Left lung (tissue), 10 donors: Measurements from ENCODE around the gene OXER1. TPM values are rescaled to one million over a fixed set of nuclear protein-coding genes. Genes with fewer than 3 reads are reported as not detected.
A peak's percentile ranks its signal among the peaks of the same experiment; 100 is the strongest.

Experiments
- ATAC-seq: fragments of 200-7000 bp; cut with Tn5 transposase; one replicate; pipeline ENCODE4 v1.9.1; 2020; ENCODE audit warnings: moderate library complexity
- DNase-seq, 4 donors: peaks; one replicate each; pipeline ENCODE4 v3.0.0-alpha.2; 2013 to 2020
- H3K27ac ChIP-seq, 2 donors: fragments of 200-600 bp; sonication (generic) in 1 of 2; one replicate each; pipeline versions ENCODE4 v1.5.0 to v1.8.0; 2020 to 2021
- H3K27me3 ChIP-seq, 2 donors: fragments of 200-600 bp; sonication (generic) in 1 of 2; one replicate each; pipeline versions ENCODE4 v1.5.0 to v1.8.0; 2020 to 2021
- H3K36me3 ChIP-seq, 2 donors: fragments of 200-600 bp; sonication (generic) in 1 of 2; one replicate each; pipeline versions ENCODE4 v1.5.0 to v1.8.0; 2020 to 2021
- H3K4me1 ChIP-seq, 2 donors: fragments of 200-600 bp; one replicate each; pipeline ENCODE4 v1.8.0; 2021
- H3K4me3 ChIP-seq, 2 donors: fragments of 200-600 bp; sonication (generic) in 1 of 2; one replicate each; pipeline versions ENCODE4 v1.5.0 to v1.8.0; 2020 to 2021; ENCODE audit warnings: mild to moderate bottlenecking in 1 of 2
- H3K9me3 ChIP-seq, 2 donors: fragments of 200-600 bp; sonication (generic) in 1 of 2; one replicate each; pipeline versions ENCODE4 v1.5.0 to v1.8.0; 2020 to 2021
- CTCF ChIP-seq, 2 donors: fragments of 200-600 bp; sonication (generic) in 1 of 2; IDR thresholded peaks; one replicate each; pipeline versions ENCODE4 v1.5.0 to v1.8.0; 2021; ENCODE audit warnings: antibody characterized with exemption in 2 of 2
- intact Hi-C, 2 donors: fragments of 100-400 bp; cut with DNase I; formaldehyde crosslinking; loops; one replicate each; pipeline versions ENCODE4 v1.11.2 to v1.14.2; 2022
- polyA plus RNA-seq, 6 donors: library from polyadenylated mRNA; unstranded; fragments of 120-200 nt; gene quantifications; one replicate each; pipeline ENCODE4 v1.2.1, GENCODE V29; 2013; ENCODE audit not compliant: insufficient read length in 6 of 6
- total RNA-seq, 2 donors: library from RNA; stranded (reverse); fragmentation: NEBNext Ultra II Directional; extraction: Animal tissue kit (Norgen Biotek cat#: 25700); gene quantifications; one replicate each; pipeline ENCODE4 v1.2.1, GENCODE V29; 2021
- donor health status: DM: no; HTN: yes; CAD: no.
- donor health status: DM: no; HTN: no; CAD: no.

Gene OXER1
- total and polyA plus RNA-seq, 8 donors = 1.7 to 9.9 (median 9.0) TPM

DNA sequence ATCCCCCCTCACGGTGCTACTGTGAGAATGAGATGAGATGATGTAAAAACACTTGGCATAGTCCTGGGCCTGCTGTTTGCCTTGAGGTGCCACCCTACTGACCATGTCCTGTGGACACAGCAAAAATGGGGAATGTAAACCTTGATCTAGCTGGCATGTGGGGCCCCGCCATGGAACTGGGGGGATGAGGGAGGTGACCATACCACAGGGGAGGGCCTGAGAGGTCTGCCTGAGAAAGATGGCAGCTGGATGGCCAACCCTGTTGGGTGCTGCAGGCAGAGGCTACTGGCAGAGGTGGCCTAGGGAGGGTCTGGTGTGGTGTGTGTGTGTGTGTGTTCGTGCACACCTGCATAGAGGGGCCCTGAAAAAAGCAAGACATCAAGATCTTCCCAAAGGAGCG, 27.7 kb upstream of the OXER1 start:
- DNase-seq (no peak), ATAC-seq (no peak)
- Histone ChIP-seq H3K4me3 (peak overlapping the region in 1 of 2 donors; percentile 73), H3K36me3 (no peaks in the 10 kb centered on the region), H3K4me1 (peaks cover 0 to 20% of the 10 kb centered on the region in 2 donors), H3K9me3 (no peaks in the 10 kb centered on the region), H3K27ac (no peak overlapping the region), H3K27me3 (peaks cover 0 to 11% of the 10 kb centered on the region in 2 donors)
- intact Hi-C loops = no loop called here
- no peak for TF ChIP-seq CTCF (IDR thresholded peaks at IDR 0.05)

DNA sequence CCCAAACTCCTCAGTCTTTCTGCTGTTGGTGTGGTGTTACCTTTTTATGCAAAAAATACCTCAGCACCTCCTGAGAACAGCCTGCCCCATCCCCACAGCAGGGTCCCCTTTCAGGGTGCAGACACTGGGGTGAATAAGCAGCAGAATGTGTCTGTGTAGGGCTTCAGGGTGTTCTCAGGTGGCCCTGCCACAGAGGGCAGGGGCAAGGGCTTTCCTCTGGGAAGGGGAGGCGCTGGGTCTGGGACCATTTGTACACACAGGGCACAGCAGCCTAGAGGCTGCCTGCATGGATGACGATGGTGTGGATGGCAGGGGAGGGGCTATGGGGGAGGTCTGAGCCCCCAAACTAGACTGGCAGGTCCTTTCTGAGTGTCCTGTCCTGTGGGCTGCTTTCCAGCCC, 25.8 kb upstream of the OXER1 start:
- DNase-seq (no peak), ATAC-seq (no peak)
- peaks cover 0 to 11% of the 10 kb centered on the region in 2 donors for H3K27me3 ChIP-seq
- no peak overlapping the region for H3K27ac ChIP-seq
- H3K9me3 ChIP-seq = no peaks in the 10 kb centered on the region
- no peak for TF ChIP-seq CTCF (IDR thresholded peaks at IDR 0.05)
- intact Hi-C loops = no loop called here
- H3K4me1 ChIP-seq = peaks cover 0 to 20% of the 10 kb centered on the region in 2 donors
- no peak overlapping the region for H3K4me3 ChIP-seq
- H3K36me3 ChIP-seq = no peaks in the 10 kb centered on the region

GRCh38 chr2:42788882-42789281, 24.9 kb upstream of the OXER1 start:
- ATAC-seq (no peak), DNase-seq (no peak)
- Histone ChIP-seq H3K27me3 (peaks cover 0 to 11% of the 10 kb centered on the region in 2 donors), H3K4me1 (peaks cover 0 to 12% of the 10 kb centered on the region in 2 donors), H3K4me3 (no peak overlapping the region), H3K9me3 (no peaks in the 10 kb centered on the region), H3K36me3 (no peaks in the 10 kb centered on the region), H3K27ac (no peak overlapping the region)
- no peak for TF ChIP-seq CTCF (IDR thresholded peaks at IDR 0.05)
- intact Hi-C loops = no loop called here

DNA sequence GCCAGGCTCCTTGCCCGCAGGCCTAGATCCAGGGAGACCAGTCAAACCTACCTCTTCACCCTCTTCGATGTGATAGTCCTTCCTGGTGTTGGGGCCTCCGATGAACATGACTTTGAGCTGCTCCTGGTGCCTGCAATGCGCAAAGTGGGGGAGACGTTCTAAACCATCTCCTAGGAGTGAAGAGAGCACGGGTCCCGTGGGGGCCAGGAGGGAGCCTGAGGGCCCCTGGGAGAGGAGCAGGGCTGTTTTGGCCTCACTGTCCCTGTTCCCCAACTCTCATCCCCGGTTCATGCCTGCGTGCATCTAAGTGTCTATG, 24.5 kb upstream of the OXER1 start:
- no peak for TF ChIP-seq CTCF (IDR thresholded peaks at IDR 0.05)
- Histone ChIP-seq H3K9me3 (no peaks in the 10 kb centered on the region), H3K36me3 (no peaks in the 10 kb centered on the region), H3K27ac (no peak overlapping the region), H3K4me3 (no peak overlapping the region), H3K4me1 (peaks cover 0 to 9% of the 10 kb centered on the region in 2 donors), H3K27me3 (peaks cover 0 to 11% of the 10 kb centered on the region in 2 donors)
- ATAC-seq = no peak
- intact Hi-C loops = no loop called here
- DNase-seq = no peak

DNA sequence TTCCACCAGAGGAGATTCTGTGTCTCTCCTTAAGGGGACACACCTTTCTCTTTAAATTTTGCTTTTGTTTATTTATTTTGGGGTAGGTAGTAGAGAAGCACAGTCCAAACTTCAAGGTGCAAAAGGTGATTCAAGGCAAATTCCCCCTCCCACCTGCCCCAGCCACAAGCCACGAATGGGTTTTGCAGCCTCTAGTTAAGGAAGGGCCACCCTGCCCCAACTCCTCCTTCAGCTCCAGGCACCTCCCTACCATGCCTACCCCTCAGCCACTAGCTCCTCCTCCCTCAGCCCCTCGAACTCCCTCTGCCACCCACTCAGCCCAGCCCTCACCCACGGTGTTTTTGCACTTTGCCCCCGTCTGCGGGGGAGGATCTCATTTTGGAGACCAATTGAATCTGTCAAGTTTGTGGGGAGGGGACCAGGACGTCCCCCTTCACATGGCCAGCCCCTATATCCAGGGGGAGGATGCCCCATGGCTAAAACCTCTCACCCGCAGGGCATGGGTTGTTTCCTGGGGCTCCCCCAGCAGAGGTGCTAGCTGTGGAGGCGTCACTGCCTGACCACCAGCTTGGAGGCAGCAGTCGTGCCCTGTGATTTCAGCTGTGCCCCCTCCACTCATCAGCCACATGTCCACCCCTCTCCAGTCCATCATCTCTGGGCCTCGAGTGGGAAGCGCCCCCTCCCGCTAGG, 24.0 kb upstream of the OXER1 start:
- Histone ChIP-seq H3K4me1 (peaks cover 0 to 4% of the 10 kb centered on the region in 2 donors), H3K9me3 (no peaks in the 10 kb centered on the region), H3K27ac (no peak overlapping the region), H3K27me3 (peaks cover 0 to 6% of the 10 kb centered on the region in 2 donors), H3K4me3 (no peak overlapping the region), H3K36me3 (no peaks in the 10 kb centered on the region)
- no peak for DNase-seq
- ATAC-seq = no peak
- intact Hi-C loops = no loop called here
- TF ChIP-seq CTCF (IDR thresholded peaks at IDR 0.05) = no peak
